Thoracic aorta (tissue), 2 donors: Measurements from ENCODE around the gene SIK2. TPM values are rescaled to one million over a fixed set of nuclear protein-coding genes. Genes with fewer than 3 reads are reported as not detected.
A peak's percentile ranks its signal among the peaks of the same experiment; 100 is the strongest.

Experiments
- ATAC-seq: fragments of 150-250 bp; one replicate; pipeline ENCODE4 v1.8.0; 2017; ENCODE audit warnings: low read depth; ENCODE audit not compliant: insufficient number of reproducible peaks, low FRiP score
- DNase-seq: peaks from one replicate; pipeline ENCODE4 v3.0.0-alpha.2; 2020; ENCODE audit warnings: low spot score
- H3K27ac ChIP-seq, 2 donors: fragments of 200-600 bp; sonication (generic); 1 replicate in 1 of 2; 2 replicates in 1 of 2; pipeline ENCODE4 v1.5.1; 2016; ENCODE audit warnings: mild to moderate bottlenecking in 2 of 2, moderate library complexity in 2 of 2
- H3K27me3 ChIP-seq: fragments of 200-600 bp; sonication (generic); replicated peaks from 2 replicates; pipeline ENCODE4 v1.6.0; 2016; ENCODE audit warnings: mild to moderate bottlenecking; ENCODE audit not compliant: insufficient read depth
- H3K36me3 ChIP-seq: fragments of 200-600 bp; sonication (generic); one replicate; pipeline ENCODE4 v1.5.1; 2016
- H3K4me1 ChIP-seq, 2 donors: fragments of 200-600 bp; sonication (generic); 1 replicate in 1 of 2; 2 replicates in 1 of 2; pipeline versions ENCODE4 v1.5.1 to v1.6.0; 2016; ENCODE audit warnings: low read depth in 2 of 2, mild to moderate bottlenecking in 1 of 2; ENCODE audit not compliant: control insufficient read depth in 1 of 2
- H3K4me3 ChIP-seq: fragments of 200-600 bp; sonication (generic); 2 replicates; pipeline ENCODE4 v1.5.1; 2016; ENCODE audit warnings: mild to moderate bottlenecking
- H3K9me3 ChIP-seq: fragments of 200-600 bp; sonication (generic); 2 replicates; pipeline ENCODE4 v1.5.1; 2016
- total RNA-seq, 2 donors: library from RNA; depleted of rRNA; stranded (reverse); fragments of >200 nt; gene quantifications; one replicate each; pipeline versions ENCODE4 v1.1.0 to v1.2.3, GENCODE V29; 2016
- TF ChIP-seq, protein P1 (sequence below): fragments of 200-600 bp; sonication (generic); IDR thresholded peaks from one replicate; pipeline ENCODE4 v1.5.1; 2019; ENCODE audit warnings: antibody characterized with exemption

Gene SIK2
- total RNA-seq, 2 donors from 2014 or later = 9.9 to 15.0 TPM

DNA sequence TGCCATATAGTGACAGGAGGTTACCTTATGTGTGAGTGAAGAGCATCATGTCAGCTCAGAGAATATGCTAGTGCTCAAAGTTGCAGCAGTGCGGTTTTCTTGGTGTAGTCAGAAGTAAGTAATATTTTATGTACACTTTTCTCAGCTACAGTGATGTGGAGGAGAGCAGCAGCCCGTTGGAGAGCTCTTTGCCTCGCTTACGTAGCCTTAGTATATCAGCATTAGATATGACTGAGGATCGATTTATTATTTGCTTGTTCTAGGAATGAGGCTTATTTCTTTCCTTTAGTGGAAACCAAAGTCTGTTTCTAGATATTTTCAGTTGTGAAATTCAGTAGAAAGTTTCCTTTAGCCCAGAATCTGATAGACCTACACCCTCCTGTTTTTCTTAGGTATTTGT, 100.4 kb downstream of the SIK2 start:
- ATAC-seq = no peak
- Histone ChIP-seq H3K4me1 (peaks cover 7 to 10% of the 10 kb centered on the region in 2 donors), H3K36me3 (no peaks in the 10 kb centered on the region), H3K9me3 (no peaks in the 10 kb centered on the region), H3K4me3 (no peak overlapping the region), H3K27ac (no peak overlapping the region), H3K27me3 (no peaks in the 10 kb centered on the region)
- no peak for DNase-seq
- TF ChIP-seq, protein P1, sequence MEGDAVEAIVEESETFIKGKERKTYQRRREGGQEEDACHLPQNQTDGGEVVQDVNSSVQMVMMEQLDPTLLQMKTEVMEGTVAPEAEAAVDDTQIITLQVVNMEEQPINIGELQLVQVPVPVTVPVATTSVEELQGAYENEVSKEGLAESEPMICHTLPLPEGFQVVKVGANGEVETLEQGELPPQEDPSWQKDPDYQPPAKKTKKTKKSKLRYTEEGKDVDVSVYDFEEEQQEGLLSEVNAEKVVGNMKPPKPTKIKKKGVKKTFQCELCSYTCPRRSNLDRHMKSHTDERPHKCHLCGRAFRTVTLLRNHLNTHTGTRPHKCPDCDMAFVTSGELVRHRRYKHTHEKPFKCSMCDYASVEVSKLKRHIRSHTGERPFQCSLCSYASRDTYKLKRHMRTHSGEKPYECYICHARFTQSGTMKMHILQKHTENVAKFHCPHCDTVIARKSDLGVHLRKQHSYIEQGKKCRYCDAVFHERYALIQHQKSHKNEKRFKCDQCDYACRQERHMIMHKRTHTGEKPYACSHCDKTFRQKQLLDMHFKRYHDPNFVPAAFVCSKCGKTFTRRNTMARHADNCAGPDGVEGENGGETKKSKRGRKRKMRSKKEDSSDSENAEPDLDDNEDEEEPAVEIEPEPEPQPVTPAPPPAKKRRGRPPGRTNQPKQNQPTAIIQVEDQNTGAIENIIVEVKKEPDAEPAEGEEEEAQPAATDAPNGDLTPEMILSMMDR = no peak

GRCh38 chr11:111703576-111703975, 101.3 kb downstream of the SIK2 start:
- no peaks in the 10 kb centered on the region for H3K9me3 ChIP-seq
- H3K27me3 ChIP-seq = no peaks in the 10 kb centered on the region
- TF ChIP-seq, protein P1 = no peak
- H3K4me1 ChIP-seq = peaks cover 7 to 14% of the 10 kb centered on the region in 2 donors
- no peak overlapping the region for H3K4me3 ChIP-seq
- no peaks in the 10 kb centered on the region for H3K36me3 ChIP-seq
- DNase-seq (no peak), ATAC-seq (no peak)
- H3K27ac ChIP-seq = no peak overlapping the region

DNA sequence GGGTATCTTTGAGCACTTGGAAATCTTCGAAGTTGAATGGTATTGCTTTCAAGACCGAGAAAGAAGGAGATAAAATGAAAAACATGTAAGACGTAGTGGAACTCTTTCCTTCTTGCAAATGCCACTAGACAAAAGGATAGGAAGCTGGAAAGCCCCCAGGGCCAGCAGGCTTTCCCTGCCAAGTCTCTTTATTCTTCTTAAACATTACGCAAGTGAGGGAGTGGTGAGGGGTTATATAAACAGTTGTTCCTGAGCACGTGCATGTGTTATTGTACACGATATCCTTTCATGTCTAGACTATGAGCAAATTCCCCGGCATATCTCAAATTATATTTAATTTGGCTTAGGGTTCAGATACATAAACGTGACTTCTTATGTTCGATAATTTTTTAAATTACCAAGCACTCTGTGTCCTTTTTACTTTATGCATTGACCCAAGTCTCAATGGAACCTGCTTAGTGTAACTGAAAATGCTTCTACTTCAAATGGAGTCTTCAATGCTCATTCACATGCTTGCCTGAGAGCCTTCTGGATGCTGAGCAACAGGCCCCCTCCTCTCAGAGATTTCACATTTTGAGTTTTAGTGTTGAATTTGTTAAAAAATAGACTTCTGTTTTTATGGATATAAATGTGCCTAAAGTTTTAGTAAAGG, 104.9 kb downstream of the SIK2 start:
- H3K4me1 ChIP-seq = peaks cover 7 to 14% of the 10 kb centered on the region in 2 donors
- no peak overlapping the region for H3K27ac ChIP-seq
- ATAC-seq (peak; percentile 27), DNase-seq (no peak)
- no peaks in the 10 kb centered on the region for H3K27me3 ChIP-seq
- H3K9me3 ChIP-seq = no peaks in the 10 kb centered on the region
- H3K36me3 ChIP-seq = peaks cover 2% of the 10 kb centered on the region
- TF ChIP-seq, protein P1 = no peak
- H3K4me3 ChIP-seq = peak overlapping the region; percentile 28

- Histone ChIP-seq H3K27ac (no peak overlapping the region), H3K4me1 (peaks cover 7 to 14% of the 10 kb centered on the region in 2 donors), H3K4me3 (no peak overlapping the region), H3K36me3 (peaks cover 5% of the 10 kb centered on the region), H3K9me3 (no peaks in the 10 kb centered on the region), H3K27me3 (no peaks in the 10 kb centered on the region)
- ATAC-seq (no peak), DNase-seq (no peak)
- TF ChIP-seq, protein P1 = no peak
These were observed 105.4 kb downstream of the SIK2 start for GRCh38 chr11:111707691-111708067.

GRCh38 chr11:111714522-111714921, 112.3 kb downstream of the SIK2 start:
- Histone ChIP-seq H3K36me3 (peaks cover 13% of the 10 kb centered on the region), H3K9me3 (no peaks in the 10 kb centered on the region), H3K27ac (no peak overlapping the region), H3K4me3 (no peak overlapping the region), H3K4me1 (peaks cover 8 to 19% of the 10 kb centered on the region in 2 donors), H3K27me3 (no peaks in the 10 kb centered on the region)
- TF ChIP-seq, protein P1 = no peak
- ATAC-seq (no peak), DNase-seq (no peak)
